GM18951 (cell line): ENCODE data around the gene MYO10.
"Not testable (repeated sequence)": the region's sequence is repeated elsewhere in the genome, so short reads cannot be mapped to it uniquely, and the experiment has no call there.

Source experiments
- POLR2A ChIP-seq: IDR thresholded peaks from 4 replicates; pipeline ENCODE4 v1.6.1; 2011; ENCODE audit warnings: mild to moderate bottlenecking; ENCODE audit not compliant: insufficient read length, insufficient read depth; ENCODE audit errors: extremely low read depth
- in situ Hi-C: fragments of 300-500 bp; cut with MboI; formaldehyde crosslinking; loops from one replicate; pipeline ENCODE4 v1.12.0; 2022; ENCODE audit warnings: low sequenced_read_pairs, mixed read lengths, inconsistent platforms; ENCODE audit not compliant: unreplicated experiment

The MYO10 gene

DNA sequence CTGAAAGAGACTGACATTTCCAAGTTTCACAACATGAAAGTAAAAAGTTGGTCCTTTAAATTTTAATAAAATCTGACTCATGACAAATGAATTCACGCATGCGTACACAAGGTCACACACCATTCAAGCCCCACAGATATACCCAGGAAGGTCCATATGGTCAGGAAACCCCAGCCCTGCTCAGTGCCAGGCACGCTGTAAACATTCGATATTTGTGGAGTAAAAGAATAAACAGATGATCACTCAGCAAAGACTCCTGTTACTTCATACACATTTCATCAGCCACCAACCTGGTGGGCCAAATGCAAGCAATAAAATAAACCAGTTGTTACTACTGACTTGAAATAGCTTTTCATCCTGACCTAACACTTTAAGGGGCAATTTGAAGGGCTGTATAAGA is 161.3 kb downstream of the MYO10 start:
- TF ChIP-seq POLR2A = no peak
- in situ Hi-C loops = loop anchor here (25.0 kb wide), 1 partner anchor 412 kb away; no protein-coding TSS in a partner anchor

DNA sequence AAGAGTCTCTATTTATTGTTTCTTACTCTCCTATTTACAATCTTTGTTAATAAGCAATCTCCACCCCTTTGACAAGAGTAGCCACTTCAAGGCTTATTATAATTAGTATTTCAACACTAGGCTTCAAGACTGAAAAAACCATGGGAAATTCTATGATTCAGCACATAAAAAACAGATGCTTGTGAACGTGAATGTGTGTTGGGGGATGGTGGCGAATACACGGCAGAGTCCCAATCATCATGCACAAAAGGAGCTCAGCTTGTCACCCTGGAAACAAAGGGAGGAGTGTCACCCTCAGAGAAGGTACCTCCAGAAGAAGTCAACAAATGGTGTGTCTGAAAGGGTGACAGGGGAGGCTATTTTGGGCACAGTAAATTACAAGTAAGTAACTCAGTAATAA is 162.1 kb downstream of the MYO10 start:
- no peak for TF ChIP-seq POLR2A
- in situ Hi-C loops = no loop called here

DNA sequence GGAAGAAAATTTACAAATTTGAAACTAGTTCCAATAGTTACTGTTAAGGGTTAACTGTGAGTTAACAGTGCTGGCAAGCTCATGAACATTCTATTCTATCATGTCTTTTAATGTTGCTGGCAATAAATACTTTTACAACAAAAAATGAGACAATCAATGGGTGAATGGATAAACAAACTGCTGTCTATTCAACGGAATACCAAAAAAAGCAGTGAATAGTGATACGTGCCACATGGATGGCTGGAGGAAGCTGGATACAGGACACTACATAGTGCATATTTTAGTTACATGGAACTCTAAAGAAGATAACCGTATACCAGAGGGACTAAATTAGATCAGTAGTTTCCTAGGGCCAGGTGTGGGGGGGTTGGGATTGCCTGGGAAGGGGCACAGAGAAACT is 163.5 kb downstream of the MYO10 start:
- in situ Hi-C loops = no loop called here
- no peak for TF ChIP-seq POLR2A

DNA sequence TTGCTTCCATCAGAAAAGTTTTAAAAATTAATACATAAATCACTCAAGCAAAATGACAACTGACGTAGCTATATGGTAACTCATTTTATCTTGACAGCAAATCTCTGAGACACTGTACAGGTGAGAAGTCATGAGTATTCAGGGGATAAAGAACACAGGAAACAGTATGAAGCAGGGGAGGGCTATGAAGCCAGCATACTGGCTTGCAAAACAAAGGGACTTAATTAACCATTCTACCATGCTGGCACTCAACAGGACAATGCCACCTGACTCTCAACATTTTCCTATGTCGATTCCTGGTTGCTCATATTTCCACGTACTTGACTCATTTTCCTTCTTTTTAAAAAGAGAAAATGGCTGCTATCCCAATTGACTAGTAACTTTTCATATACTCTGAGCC is 167.9 kb downstream of the MYO10 start:
- in situ Hi-C loops = no loop called here

DNA sequence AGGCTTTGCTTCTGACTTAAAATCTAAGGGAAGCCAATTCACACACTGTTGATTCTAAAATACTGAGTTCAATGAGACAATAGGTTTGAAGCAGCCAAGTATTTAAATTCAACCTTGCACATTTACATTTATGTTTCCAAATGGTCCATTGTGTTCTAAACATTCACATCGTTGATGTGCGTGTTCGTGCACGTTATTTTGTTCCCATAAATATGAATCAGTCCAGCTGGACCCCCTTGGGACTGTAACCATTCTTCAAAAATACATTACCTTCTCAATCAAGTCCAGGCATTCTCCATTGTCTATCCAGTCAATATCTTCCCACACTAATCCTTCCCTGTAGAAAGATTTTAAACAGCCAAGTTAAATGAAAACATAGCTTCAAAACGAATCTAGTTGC is 172.9 kb downstream of the MYO10 start:
- no peak for TF ChIP-seq POLR2A
- in situ Hi-C loops = no loop called here

More for the DNA sequence above, 167.9 kb downstream of the MYO10 start:
- no peak for TF ChIP-seq POLR2A

DNA sequence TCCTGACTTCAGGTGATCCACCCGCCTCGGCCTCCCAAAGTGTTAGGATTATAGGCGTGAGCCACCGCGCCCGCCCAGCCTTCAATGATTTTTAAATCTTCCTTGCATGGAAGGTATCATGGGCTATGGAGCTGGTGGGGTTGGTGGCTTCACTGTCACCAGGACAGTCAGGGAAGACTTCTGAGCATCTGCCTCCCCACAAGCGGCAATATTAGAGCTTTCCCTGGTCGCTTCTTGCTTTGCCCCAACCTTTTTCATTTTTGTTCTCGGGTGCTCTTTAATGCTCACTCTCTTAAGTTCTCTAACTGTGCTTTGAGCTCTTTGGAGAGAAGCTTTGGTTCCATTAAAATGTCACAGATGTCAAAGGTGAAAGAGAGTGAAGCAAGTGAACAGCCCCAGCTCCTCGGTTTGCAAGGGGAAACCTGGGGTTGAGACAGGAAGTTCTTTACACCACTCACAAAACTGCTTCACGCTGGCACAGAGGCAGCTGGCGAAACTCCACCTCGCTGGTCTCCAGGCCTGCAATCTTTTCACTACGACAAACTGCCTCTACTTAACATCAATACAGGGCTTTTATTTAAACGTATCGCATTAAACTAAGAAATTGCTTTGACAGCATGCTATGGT is 176.8 kb downstream of the MYO10 start:
- in situ Hi-C loops = no loop called here
- no peak for TF ChIP-seq POLR2A

DNA sequence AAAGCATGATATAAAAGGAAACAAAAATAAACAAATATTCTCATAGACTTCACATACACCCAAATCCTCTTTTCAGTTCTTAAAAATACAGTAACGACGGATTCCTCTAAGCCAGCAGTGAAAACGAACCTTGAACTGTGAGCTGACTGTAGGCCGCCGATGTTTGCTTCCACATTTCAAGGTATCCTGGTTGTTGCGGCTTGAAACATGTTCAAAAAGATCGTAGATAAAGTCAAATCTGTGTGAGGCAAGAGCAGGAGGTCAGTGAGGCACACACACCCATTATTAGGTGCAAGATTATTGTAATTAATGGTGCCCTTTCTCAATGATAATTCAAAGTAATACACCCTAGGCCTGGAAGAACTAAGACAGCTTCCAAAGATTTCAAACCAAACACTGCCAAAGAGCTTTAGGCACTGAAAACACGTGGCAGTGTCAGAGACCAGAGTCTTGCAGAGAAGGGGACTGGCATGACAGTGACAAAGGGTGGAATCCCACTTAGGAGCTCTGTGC is 178.0 kb downstream of the MYO10 start:
- in situ Hi-C loops = no loop called here
- TF ChIP-seq POLR2A = no peak

DNA sequence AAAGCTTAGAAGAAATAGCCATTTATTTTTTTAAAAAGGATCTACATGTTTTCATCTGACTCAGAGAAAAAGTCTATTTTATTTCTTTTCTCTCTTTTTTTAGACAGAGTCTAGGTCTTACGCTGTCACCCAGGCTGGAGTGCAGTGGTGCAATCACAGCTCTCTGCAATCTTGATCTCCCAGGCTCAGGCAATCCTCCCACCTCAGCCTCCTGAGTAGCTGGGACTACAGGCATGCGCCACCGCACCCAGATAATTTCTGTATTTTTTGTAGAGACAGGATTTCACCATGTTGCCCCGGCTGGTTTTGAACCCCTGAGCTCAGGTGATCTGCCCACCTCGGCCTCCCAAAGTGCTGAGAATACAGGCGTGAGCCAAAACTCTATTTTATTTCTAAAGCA is 178.5 kb downstream of the MYO10 start:
- in situ Hi-C loops = not testable (repeated sequence)

DNA sequence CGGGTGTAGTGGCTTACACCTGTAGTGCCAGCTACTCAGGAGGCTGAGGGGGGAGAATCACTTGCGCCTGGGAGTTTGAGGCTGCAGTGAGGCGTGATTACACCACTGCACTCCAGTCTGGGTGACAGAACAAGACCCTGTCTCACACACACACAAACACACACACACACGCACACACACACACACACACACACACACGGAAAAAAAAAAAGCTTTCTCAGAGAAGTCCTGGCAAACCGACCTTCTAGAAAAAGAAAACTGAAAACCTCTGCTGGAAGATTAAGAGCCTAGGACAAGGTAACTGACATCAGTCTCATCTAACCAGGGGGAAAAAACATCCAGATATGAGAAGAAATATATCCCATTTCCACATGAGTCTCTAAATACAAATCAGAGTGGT is 178.9 kb downstream of the MYO10 start:
- in situ Hi-C loops = no loop called here
- no peak for TF ChIP-seq POLR2A

DNA sequence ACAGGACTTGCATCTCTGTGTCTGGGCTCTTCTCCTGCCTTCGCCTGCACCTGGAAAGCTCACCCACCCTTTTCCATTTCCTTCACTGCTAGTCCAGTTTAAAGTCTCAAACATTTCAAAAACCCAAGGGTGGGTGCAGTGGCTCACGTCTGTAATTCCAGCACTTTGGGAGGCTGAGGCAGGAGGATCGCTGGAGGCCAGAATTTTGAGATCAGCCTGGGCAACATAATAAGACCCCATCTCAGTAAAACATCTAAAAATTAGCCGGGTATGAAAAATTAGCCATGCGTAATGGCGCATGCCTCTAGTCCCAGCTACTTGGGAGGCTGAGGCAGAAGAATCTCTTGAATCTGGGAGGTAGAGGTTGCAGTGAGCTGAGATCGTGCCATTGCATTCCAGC is 179.4 kb downstream of the MYO10 start:
- in situ Hi-C loops = no loop called here
- TF ChIP-seq POLR2A = no peak

DNA sequence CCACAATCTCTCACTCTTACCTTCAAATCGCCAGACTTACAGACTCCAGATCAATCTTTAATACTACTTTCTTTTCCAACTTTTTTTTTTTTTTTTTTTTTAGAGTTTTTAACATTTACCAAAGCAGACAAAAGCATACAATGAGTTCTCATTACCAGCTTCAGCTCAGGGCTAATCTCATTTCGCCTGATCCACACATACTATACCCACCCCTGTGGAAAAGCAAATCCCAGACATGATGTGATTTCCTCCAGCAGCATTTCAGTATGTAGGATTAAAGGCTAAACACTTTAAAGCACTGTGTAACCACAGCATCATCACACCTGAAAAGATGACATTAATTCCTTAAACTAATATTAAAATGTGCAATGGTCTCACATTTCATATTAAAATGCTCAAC is 180.4 kb downstream of the MYO10 start:
- in situ Hi-C loops = no loop called here
- TF ChIP-seq POLR2A = no peak

DNA sequence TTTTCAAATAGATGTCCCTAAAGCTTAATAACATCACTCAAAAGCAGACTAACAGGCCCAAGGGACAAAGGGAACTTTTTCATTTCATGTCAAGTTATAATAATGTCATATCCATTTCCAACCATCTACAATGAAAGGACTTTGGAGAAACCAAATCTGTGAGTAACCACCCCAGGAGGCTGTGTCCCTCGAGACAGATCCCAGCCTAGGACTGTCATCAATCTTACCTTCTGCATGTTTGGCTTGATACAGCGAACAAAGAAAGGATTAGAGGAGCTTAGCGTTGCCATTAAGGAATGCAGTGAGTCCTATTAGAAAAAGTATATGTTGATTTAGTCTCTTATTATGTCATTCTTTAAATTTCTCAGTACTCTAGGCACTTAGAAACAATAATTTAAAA is 181.5 kb downstream of the MYO10 start:
- in situ Hi-C loops = no loop called here
- TF ChIP-seq POLR2A = no peak

DNA sequence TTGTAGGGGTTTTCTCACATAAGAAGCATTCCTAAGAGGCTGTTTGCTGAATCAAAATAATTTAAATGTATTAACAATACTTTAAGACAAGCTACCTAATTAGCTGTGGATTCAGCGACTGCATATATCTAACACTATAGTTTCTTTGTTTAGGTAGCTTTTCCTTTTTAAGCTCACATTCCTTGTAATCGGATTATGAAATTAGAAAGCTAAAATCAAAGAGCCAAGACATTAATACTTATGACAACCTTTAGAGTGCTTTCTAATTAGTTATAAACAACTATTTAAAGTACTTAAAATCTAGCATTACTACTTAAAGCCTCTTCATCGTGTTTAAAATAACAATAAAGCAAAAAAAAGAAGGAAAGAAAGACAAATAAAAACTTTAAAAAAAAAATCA is 182.0 kb downstream of the MYO10 start:
- TF ChIP-seq POLR2A = no peak

DNA sequence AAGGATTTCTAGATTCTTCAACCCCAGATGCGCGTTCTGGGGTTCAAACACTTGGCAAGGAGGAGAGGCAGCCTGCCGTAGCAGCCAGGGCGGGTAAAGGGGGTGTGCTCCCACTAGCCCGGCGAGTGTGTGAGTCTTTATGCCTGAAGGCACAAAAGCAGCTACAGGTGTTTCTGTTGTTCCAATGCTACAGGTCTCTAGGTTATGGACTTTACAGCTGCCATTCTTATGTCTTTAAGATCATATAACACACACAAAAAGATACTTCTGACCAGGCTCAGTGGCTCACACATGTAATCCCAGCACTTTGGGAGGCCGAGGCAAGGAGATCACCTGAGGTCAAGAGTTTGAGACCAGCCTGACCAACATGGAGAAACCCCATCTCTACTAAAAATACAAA is 185.6 kb downstream of the MYO10 start:
- in situ Hi-C loops = no loop called here
- TF ChIP-seq POLR2A = no peak

More for the DNA sequence above, 182.0 kb downstream of the MYO10 start:
- in situ Hi-C loops = no loop called here

DNA sequence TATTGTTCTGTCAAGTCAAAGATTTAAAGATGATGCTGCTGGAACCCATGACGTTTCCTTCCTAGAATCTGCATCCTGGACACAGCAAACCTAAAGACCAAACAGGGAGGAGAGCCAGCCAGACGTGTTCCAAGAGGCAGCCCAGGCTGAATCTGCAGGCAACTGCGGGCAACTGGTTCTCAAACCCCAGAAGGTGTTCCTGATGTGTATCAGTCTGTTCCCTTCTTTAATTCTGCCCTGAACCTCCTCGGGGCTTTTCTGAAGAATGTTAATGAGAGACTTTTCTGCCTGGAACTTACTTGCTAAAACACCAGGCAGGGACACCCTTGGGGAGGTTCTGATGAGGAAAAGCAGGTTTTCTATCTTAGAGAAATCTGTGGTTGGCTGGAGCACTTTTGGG is 186.5 kb downstream of the MYO10 start:
- in situ Hi-C loops = no loop called here
- no peak for TF ChIP-seq POLR2A
